Erythroblast (primary cell): Measurements from ENCODE around the gene FHL5.

Experiments used
- GATA1 ChIP-seq: IDR thresholded peaks from 2 replicates; pipeline ENCODE4 v1.6.1; 2011; ENCODE audit warnings: low read depth, mild to moderate bottlenecking, control low read depth, low read length, moderate library complexity
- POLR2A ChIP-seq: IDR thresholded peaks from 2 replicates; pipeline ENCODE4 v1.6.1; 2011; ENCODE audit warnings: mild to moderate bottlenecking, low read length

DNA sequence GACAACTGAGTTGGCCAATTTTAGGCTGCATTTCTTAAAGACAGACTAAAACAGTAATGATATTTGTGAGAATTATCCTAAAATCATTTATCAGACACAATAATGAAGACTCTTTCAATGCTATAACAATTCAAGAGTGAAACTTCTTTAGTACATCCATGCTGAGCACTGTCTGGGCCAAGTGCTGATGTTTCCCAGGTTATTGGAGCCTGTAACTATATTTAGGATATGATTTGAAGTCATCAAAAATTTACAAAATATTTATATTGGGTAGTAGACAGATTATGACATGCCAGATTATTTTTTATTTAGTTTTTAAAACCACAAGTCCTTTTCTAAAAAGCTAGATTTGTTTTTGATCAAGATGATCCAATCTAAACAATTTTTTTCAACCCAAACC is 45.1 kb downstream of the FHL5 start:
- TF ChIP-seq POLR2A (no peak), GATA1 (no peak)
